NT2/D1 (cell line): ENCODE data around the gene RBM5.

Source experiments
- SUZ12 ChIP-seq: IDR thresholded peaks from 2 replicates; pipeline ENCODE4 v1.6.1; 2011; ENCODE audit not compliant: insufficient read length, insufficient read depth; ENCODE audit errors: extremely low read depth
- ZNF274 ChIP-seq: IDR thresholded peaks from 2 replicates; pipeline ENCODE4 v1.6.1; 2011; ENCODE audit warnings: mild to moderate bottlenecking, low read depth, low read length

DNA sequence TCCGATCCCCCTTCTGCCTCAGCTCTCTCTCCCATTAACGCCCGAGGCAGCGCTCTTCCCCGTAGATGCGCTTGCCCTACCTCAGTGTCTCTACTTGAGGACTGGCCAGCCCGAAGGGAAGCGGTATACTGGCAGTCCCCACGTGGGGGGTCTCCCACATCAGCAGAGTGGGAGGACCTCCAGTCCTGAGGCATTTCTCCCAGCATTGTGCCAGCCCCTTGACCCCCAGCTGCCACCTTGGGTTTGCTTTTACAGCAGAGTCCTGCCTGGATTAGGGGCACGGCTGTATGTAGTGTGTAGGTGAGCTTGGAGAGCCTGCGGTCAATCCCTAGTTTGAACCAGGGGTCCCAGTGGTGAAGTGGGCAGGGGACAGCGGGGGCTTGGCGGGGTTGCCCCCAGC is 67.2 kb downstream of the RBM5 start:
- TF ChIP-seq ZNF274 (no peak), SUZ12 (no peak)
